C4-2B (cell line): ENCODE data around the gene TMEM183A.
"Not testable (repeated sequence)": the region's sequence is repeated elsewhere in the genome, so short reads cannot be mapped to it uniquely, and the experiment has no call there.

Source experiments
- ZFX ChIP-seq: fragments of 450-650 bp; IDR thresholded peaks from 2 replicates; pipeline ENCODE4 v1.6.1; 2017
- TF ChIP-seq, protein P1 (sequence below): fragments of 450-650 bp; conservative IDR thresholded peaks from 2 replicates; pipeline ENCODE4 v1.5.1; 2017; ENCODE audit warnings: mild to moderate bottlenecking

- TF ChIP-seq, protein P1, sequence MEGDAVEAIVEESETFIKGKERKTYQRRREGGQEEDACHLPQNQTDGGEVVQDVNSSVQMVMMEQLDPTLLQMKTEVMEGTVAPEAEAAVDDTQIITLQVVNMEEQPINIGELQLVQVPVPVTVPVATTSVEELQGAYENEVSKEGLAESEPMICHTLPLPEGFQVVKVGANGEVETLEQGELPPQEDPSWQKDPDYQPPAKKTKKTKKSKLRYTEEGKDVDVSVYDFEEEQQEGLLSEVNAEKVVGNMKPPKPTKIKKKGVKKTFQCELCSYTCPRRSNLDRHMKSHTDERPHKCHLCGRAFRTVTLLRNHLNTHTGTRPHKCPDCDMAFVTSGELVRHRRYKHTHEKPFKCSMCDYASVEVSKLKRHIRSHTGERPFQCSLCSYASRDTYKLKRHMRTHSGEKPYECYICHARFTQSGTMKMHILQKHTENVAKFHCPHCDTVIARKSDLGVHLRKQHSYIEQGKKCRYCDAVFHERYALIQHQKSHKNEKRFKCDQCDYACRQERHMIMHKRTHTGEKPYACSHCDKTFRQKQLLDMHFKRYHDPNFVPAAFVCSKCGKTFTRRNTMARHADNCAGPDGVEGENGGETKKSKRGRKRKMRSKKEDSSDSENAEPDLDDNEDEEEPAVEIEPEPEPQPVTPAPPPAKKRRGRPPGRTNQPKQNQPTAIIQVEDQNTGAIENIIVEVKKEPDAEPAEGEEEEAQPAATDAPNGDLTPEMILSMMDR, result not testable (repeated sequence)
- not testable (repeated sequence) for TF ChIP-seq ZFX
These were observed 1.6 kb upstream of the TMEM183A start for GRCh38 chr1:203005395-203006142.
